ENCODE measurements around the gene ZNF549. TPM values are rescaled to one million over a fixed set of nuclear protein-coding genes. Genes with fewer than 3 reads are reported as not detected.

ZNF549 gene
- 3.5 and 5.3 TPM in 2 replicates for total RNA-seq

DNA sequence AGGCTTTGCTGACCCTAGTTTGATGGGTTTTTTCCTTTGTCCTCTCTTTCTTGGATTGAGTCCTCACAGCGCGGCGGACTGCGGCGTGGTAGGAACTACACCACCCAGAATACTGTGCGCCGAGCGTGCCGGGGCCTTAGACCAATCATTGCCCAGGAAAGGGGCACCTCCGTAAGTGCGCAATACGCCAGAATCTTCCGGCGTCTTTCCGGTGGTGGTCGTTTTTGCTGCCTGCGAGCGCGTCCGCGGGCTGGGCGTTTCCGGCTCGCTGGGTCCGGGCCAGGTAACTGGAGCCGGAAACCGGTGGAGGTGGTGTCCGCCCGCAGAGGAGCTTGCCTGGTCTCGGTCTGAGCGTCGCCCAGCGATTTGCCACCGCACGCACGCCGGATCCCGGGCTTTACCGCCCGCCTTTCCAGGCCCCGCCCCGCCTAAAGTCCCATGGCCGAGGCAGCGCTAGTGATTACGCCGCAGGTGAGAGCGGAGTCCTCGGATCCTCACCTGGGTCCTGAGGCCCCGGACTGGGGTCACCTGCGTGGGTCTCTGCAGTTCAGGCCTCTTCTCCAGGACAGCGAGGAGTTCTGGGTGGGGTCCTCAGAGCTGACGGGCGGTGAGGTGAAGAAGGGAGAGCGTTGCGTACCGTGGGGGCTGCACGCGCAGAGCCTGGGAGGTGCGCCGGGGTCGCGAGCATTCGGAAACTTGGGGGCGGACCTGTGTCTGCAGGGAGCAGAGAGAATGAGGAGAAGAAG lies at the start of gene ZNF549:
TSS of gene ZNF549 (plus strand) at position 221 of the 746 bp plus-strand sequence. CDS start at position 439, 218 bp downstream.

DNA sequence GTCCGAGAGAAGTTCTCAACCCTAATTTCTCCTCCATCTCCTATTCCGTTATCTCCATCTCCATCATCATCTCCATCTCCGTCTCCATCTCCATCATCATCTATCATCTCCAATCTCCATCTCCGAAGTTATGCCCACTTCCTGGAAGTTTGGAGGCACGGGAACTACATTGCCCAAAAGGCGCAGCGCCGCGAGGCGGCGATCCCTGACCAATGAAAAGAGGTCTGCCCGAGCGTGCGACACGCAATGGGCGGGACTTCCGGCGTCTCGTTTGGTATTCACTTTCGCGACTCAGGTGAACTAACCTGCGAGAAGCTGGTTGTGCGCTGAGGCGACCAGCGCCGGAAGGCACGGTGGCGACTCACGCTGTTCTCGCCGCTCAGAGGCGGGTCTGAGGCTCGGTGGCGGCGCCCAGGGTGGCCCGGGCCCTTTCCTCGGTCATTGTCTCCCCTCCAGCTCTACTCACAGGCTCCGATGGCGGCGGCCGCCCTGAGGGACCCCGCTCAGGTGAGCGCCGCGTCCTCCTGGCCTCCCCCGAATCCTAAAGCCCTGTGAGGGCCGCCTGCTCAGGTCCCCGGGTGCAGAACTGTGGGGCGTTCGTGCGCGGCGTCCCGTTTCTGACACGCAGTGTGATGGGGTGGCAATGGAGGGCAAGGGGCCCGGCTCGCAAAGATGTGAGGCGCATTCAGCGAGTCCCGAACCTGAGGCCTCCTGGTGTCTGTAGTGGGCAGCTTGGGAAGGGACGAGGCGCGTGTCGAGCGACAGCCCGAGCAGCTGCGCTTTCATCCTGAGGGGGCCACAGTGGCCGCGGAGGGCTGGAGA lies 39.5 kb upstream of the ZNF549 start, which contains the start of gene ZNF419:
TSS of gene ZNF419 (plus strand) at position 274 of the 822 bp plus-strand sequence. CDS start at position 475, 201 bp downstream.

DNA sequence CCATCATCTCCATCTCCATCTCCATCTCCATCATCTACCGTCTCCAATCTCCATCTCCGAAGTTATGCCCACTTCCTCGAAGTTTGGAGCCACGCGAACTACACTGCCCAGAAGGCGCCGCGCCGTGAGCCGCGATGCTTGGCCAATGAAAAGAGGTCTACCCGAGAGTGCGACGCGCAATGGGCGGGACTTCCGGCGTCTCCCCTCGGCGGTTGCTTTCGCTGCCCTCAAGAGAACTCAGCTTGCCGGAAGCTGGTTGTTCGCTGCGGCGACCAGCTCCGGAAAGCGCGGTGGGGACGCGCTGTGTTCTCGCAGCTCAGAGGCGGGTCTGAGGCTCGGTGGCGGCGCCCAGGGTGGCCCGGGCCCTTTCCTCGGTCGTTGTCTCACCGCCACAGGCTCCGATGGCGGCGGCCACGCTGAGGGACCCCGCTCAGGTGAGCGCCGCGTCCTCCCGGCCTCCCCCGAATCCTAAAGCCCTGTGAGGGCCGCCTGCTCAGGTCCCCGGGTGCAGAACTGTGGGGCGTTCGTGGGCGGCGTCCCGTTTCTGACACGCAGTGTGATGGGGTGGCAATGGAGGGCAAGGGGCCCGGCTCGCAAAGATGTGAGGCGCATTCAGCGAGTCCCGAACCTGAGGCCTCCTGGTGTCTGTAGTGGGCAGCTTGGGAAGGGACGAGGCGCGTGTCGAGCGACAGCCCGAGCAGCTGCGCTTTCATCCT lies 27.3 kb upstream of the ZNF549 start, which contains the start of gene ZNF773:
TSS of gene ZNF773 (plus strand) at position 259 of the 716 bp plus-strand sequence. CDS start at position 402, 143 bp downstream.

DNA sequence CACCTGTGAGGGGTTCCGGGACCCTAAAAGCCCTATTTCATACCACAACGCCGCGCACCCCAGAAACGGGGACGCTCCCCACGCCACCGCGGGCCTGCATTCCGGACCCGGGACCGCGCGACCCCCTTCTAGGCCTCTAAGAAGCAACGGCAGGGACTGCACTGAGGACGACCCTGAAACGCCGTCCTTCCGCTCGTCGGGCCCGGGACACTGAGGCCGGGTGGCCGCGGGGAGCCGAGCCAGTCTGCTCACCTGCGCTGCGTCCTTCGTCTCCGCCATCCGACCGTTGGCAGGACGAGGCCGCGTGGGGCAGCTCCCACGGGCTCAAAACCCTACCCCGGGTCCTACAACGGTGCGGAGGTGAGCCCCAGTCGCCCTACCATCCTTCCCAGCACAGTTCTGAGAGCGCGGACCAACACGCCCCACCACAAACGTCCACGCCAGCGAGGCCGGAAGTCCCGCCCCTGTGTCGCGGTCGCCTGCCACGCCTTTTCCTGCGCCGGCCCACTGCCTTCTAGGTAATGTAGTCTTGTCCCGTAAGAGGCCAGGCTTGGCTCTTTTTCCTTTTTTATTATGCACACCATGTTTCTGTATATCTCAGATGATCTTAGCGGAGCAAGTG lies 32.4 kb downstream of the ZNF549 start, which contains the start of gene ZNF550:
TSS of gene ZNF550 (minus strand) at position 460 of the 622 bp plus-strand sequence. CDS start at position 279, 181 bp downstream.

DNA sequence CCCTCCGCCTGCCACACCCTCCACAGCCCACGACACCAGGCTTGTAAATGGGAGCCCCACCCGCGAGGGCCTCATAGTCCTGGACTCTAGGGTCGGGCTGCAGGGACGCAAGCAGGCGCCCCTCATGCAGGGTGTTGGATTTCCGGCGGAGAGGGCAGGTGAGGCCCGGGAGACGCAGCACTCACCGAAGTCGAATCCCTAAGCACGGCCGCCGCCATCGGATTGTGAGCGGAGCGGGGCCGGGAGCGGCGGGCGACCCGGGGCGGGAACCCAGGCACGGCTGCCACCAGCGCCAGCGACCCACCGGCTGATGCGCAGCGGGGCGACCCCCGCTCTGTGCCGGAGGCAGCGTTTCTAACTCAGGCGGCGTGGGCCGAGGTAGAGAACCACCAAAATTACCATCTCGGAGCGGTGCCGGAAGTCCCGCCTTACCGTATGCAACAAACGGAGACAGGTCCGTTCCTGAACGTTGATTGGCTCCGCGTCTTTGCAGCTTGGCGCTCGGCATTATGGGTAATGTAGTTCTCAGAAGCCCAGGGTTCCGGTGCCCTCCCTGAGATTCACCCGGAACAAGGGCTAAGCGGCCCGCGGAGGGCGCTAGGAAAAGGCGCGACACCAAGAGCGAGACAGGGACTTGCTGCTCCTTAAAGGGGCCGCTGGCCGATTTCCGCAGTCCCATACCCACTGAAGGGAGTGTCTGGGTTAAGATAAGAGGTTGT lies 51.5 kb downstream of the ZNF549 start, which contains the start of gene ZNF416:
TSS of gene ZNF416 (minus strand) at position 425 of the 719 bp plus-strand sequence. CDS start at position 218, 207 bp downstream.

DNA sequence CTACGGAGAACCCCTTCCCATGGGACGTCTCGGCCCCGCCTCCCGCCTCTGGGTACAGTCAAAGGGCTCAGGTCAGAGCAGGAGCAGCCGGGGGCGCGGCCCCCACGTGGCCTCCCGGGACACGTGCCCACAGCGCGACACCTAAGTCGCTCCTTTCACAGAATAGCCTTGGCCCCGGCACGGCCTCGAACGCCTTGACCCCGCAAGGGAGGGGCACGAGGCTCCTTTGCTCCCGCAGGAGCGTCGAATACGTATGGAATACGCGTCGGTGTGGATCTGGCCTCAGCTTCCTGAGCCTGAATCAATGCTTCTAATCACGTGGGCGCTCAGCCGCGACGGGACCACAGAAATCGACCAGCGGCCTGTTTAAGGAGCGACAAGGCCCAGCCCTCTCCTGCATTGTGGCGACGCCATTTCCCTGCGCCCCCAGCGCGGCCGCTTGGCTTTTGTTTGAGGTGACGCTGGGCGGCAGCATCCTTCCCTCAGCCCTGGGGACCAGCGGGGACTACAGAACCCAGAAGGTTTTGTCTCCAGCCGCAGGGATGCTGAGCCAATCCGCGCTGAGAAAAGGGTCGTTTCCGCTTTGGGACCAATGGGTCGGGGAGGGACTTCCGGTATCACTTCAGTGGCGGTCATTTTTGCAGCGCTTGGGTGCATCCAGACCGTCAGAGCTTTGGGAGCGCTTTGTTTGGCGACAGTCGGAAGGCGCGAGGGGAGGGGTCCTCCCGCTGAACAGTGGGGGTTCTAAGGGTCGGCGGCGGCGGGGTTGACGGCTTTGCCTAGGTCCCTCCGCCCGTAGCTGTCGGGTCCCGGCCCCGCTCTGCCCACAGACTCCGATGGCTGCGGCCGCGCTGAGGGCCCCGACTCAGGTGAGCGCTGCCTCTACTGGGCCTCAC lies 56.6 kb downstream of the ZNF549 start, which contains the start of gene ZIK1:
TSS of gene ZIK1 (plus strand) at position 625 of the 896 bp plus-strand sequence. CDS start at position 837, 212 bp downstream.

DNA sequence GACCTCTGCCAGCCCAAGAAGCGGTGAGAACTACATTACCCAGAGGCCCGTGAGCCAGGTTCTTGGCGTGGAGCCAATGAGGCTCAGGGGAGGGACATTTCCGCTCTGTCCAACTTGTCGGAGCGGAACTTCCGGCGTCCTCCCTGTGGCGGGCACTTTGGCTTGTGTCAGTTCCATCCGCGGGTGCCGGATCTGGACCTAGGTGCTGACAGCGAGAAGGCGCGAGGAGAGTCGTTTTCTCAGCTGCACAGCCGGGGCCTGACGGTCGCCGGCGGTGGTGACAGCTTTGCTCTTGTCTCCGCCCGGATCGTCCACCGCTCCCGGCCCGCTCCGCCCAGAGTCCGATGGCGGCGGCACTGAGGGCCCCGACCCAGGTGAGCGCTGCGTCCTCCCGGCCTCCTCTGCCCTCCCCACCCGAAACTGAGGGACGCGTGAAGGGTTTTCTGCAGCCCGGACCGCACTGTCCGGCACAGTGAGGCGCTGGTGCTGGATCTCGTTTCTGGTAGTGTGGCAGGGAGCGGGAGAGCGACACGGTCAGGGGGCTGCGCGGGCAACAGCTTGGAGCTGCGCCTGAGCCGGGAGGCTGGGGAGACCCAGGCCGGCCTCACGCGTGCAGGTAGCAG lies 72.7 kb downstream of the ZNF549 start, which contains the start of gene ZNF530:
TSS of gene ZNF530 (plus strand) at position 125 of the 623 bp plus-strand sequence. CDS start 4,461 bp downstream, outside the sequence.

Other genes with a start within 250 kb of the ZNF549 start
- 51.1 and 66.4 TPM in 2 replicates for gene ZNF460, start 246.9 kb upstream of the ZNF549 start, total RNA-seq
- gene ZNF543, start 206.9 kb upstream of the ZNF549 start, total RNA-seq, result 9.5 and 10.4 TPM in 2 replicates
- gene ZNF304, start 176.1 kb upstream of the ZNF549 start, total RNA-seq, result 6.7 and 8.2 TPM in 2 replicates
- gene TRAPPC2B, start 163.8 kb upstream of the ZNF549 start, total RNA-seq, result 4.5 and 9.3 TPM in 2 replicates
- 1.2 and 3.1 TPM in 2 replicates for gene ZNF547, start 163.8 kb upstream of the ZNF549 start, total RNA-seq
- gene ZNF548, start 137.5 kb upstream of the ZNF549 start, total RNA-seq, result 10.0 and 10.3 TPM in 2 replicates
- 9.2 and 11.1 TPM in 2 replicates for gene ZNF17, start 116.2 kb upstream of the ZNF549 start, total RNA-seq
- 10.8 and 11.1 TPM in 2 replicates for gene ZNF749, start 92.0 kb upstream of the ZNF549 start, total RNA-seq
- 0.65 and 0.66 TPM in 2 replicates for gene VN1R1, start 70.2 kb upstream of the ZNF549 start, total RNA-seq
- gene ZNF772, start 49.8 kb upstream of the ZNF549 start, total RNA-seq, result 15.1 and 15.3 TPM in 2 replicates
- gene ZNF419, start 39.6 kb upstream of the ZNF549 start, total RNA-seq, result 6.9 and 8.1 TPM in 2 replicates
- gene ZNF773, start 27.4 kb upstream of the ZNF549 start, total RNA-seq, result 6.0 and 9.0 TPM in 2 replicates
- 5.5 and 6.0 TPM in 2 replicates for gene ZNF550, start 32.5 kb downstream of the ZNF549 start, total RNA-seq
- gene ZNF416, start 51.6 kb downstream of the ZNF549 start, total RNA-seq, result 4.2 and 5.6 TPM in 2 replicates
- 1.4 and 4.4 TPM in 2 replicates for gene ZIK1, start 56.8 kb downstream of the ZNF549 start, total RNA-seq
- gene ZNF530, start 72.5 kb downstream of the ZNF549 start, total RNA-seq, result 3.3 and 4.8 TPM in 2 replicates
- gene ZNF134, start 86.9 kb downstream of the ZNF549 start, total RNA-seq, result 14.1 and 18.0 TPM in 2 replicates
- gene ZNF211, start 105.8 kb downstream of the ZNF549 start, total RNA-seq, result 5.8 and 7.6 TPM in 2 replicates
- gene ZSCAN4, start 141.6 kb downstream of the ZNF549 start, total RNA-seq, result not detected in 2 replicates
- 10.1 and 11.3 TPM in 2 replicates for gene ZNF551, start 154.6 kb downstream of the ZNF549 start, total RNA-seq
- gene ZNF154, start 181.8 kb downstream of the ZNF549 start, total RNA-seq, result 0.79 and 1.6 TPM in 2 replicates
- 4.5 and 5.1 TPM in 2 replicates for gene ZNF671, start 200.3 kb downstream of the ZNF549 start, total RNA-seq
- 13.4 and 17.6 TPM in 2 replicates for gene ZNF776, start 219.5 kb downstream of the ZNF549 start, total RNA-seq
- gene ZNF586, start 242.3 kb downstream of the ZNF549 start, total RNA-seq, result 19.8 and 21.7 TPM in 2 replicates